Thyroid gland (tissue), 4 donors: ENCODE data around the gene HIVEP3.

Source experiments
- POLR2A ChIP-seq, 2 donors: fragments of 450-650 bp; IDR thresholded peaks; one replicate each; pipeline ENCODE4 v1.6.1; 2017; ENCODE audit warnings: antibody characterized with exemption in 2 of 2, mild to moderate bottlenecking in 2 of 2, moderate library complexity in 1 of 2
- TF ChIP-seq, protein P1 (sequence below), 6 experiments: fragments of 200-600 bp in 3 of 6; fragments of 450-650 bp in 3 of 6; sonication (generic) in 3 of 6; IDR thresholded peaks; one replicate each; pipeline ENCODE4 v1.5.1; 2016 to 2019; ENCODE audit warnings: antibody characterized with exemption in 6 of 6, mild to moderate bottlenecking in 2 of 6, inconsistent platforms in 1 of 6, moderate library complexity in 1 of 6

DNA sequence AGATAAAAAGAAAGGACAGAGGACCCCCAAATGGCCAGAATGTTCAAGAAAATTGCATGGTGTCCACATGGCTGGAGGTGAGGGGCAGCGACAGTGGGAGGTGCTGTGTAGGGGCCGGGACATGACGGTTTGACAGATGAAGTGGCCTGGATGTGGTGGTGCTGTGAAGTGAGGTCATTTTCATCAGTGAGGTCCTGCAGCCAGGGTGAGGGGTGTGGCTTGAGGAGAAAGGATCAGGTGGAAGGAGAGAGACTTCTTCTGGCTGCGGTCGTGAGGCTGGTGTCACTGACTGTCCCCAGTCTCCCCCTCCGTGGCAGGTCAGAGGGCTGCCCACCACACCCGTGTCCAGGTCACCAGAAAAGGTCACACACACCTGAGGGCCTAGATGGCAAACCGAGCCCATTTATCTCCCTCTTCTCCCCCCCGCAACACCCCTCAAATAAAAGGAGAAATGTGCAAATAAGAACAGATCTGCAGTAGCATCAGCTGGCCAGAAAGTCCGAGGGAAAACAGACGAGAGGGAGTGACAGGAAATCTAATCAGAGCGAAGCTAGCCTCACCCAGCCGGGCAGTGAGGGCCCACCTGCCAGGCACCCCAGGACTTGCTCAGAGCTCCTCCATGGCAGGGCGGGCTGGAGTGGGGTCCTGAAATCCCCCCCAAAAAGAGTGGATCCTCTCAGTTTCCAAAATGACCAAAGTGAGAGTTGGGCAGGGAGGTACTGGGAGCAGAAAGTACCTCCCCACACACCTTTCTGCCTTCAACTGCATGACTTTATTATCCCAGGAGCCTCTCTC lies 285.7 kb downstream of the HIVEP3 start:
- TF ChIP-seq, protein P1, sequence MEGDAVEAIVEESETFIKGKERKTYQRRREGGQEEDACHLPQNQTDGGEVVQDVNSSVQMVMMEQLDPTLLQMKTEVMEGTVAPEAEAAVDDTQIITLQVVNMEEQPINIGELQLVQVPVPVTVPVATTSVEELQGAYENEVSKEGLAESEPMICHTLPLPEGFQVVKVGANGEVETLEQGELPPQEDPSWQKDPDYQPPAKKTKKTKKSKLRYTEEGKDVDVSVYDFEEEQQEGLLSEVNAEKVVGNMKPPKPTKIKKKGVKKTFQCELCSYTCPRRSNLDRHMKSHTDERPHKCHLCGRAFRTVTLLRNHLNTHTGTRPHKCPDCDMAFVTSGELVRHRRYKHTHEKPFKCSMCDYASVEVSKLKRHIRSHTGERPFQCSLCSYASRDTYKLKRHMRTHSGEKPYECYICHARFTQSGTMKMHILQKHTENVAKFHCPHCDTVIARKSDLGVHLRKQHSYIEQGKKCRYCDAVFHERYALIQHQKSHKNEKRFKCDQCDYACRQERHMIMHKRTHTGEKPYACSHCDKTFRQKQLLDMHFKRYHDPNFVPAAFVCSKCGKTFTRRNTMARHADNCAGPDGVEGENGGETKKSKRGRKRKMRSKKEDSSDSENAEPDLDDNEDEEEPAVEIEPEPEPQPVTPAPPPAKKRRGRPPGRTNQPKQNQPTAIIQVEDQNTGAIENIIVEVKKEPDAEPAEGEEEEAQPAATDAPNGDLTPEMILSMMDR (IDR thresholded peaks at IDR 0.05) = no peak
- no peak for TF ChIP-seq POLR2A (IDR thresholded peaks at IDR 0.05)
